ENCODE measurements around the gene NIPSNAP3A.

DNA sequence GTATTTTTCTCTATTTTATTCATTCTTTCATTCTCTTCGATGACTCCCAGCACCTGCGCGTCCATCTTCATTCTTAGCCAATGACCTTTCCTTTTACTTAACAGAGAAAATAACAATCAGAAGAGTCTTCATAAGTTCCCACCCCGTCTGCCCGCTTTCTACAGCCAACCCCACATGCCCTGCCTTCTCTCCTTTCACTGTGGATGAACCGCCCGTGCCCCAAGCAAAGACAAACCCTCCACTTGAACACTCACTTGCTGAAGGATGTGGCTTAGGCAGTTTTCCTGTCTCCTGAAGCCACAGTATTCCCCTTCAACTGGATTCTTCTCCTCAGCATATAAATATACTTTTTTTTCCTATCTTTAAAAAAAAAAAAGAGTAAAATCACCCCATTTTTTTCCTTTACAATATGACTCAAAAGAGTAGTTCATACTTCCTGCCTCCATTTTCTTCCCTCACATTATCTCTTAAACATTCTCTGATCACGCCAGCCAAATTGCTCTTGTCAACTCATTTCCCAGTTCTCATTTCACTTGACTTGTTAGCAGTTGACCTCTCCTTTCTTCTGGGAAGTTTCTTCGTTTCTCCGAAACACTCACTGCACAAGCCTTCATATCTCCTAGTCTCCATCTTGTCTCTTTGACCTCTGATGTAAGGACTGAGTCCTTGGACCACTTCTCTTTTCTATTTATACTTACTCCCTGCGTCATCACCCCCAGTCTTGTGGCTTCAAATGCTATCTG lies 27.5 kb downstream of the NIPSNAP3A start:
- TF ChIP-seq, protein P1, sequence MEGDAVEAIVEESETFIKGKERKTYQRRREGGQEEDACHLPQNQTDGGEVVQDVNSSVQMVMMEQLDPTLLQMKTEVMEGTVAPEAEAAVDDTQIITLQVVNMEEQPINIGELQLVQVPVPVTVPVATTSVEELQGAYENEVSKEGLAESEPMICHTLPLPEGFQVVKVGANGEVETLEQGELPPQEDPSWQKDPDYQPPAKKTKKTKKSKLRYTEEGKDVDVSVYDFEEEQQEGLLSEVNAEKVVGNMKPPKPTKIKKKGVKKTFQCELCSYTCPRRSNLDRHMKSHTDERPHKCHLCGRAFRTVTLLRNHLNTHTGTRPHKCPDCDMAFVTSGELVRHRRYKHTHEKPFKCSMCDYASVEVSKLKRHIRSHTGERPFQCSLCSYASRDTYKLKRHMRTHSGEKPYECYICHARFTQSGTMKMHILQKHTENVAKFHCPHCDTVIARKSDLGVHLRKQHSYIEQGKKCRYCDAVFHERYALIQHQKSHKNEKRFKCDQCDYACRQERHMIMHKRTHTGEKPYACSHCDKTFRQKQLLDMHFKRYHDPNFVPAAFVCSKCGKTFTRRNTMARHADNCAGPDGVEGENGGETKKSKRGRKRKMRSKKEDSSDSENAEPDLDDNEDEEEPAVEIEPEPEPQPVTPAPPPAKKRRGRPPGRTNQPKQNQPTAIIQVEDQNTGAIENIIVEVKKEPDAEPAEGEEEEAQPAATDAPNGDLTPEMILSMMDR (IDR thresholded peaks at IDR 0.05) = no peak
- TF ChIP-seq POLR2A (IDR thresholded peaks at IDR 0.05; ENCODE audit: low read depth) (no peak), POLR2AphosphoS5 (IDR thresholded peaks at IDR 0.05) (no peak)

Measured in esophagus muscularis mucosa (tissue), 3 donors.